Activated CD4-positive, alpha-beta T cell treated with anti-CD3 and anti-CD28 coated beads for 36 hours (primary cell): ENCODE measurements around the gene RBM38. TPM values are rescaled to one million over a fixed set of nuclear protein-coding genes. Genes with fewer than 3 reads are reported as not detected.
A peak's percentile ranks its signal among the peaks of the same experiment; 100 is the strongest.
"Not testable (repeated sequence)": the region's sequence is repeated elsewhere in the genome, so short reads cannot be mapped to it uniquely, and the experiment has no call there.

Source experiments
- ATAC-seq: fragments of 200-7000 bp; cut with Tn5 transposase; one replicate; pipeline ENCODE4 v1.10.0; 2021; ENCODE audit warnings: mild to moderate bottlenecking, moderate library complexity
- CTCF ChIA-PET: fragments of 350-600 bp; sonication (Branson Sonifier 250); formaldehyde crosslinking; loops from one replicate; lab custom pipeline; 2021; ENCODE audit warnings: antibody characterized with exemption; lab: Charles Lee
- POLR2A ChIA-PET: fragments of 350-600 bp; sonication (Branson Sonifier 250); formaldehyde crosslinking; loops from one replicate; lab custom pipeline; 2021; ENCODE audit warnings: antibody characterized with exemption, inconsistent platforms; lab: Charles Lee
- DNase-seq: peaks from one replicate; pipeline ENCODE4 v3.0.0-alpha.2; 2020
- H3K27ac Mint-ChIP-seq: one replicate; pipeline ENCODE4 v1.8.0; 2021; ENCODE audit warnings: mixed read lengths
- H3K27me3 Mint-ChIP-seq: one replicate; pipeline ENCODE4 v1.8.0; 2021; ENCODE audit warnings: mixed read lengths
- H3K36me3 Mint-ChIP-seq: one replicate; pipeline ENCODE4 v1.8.0; 2021; ENCODE audit warnings: low read depth, mixed read lengths
- H3K4me1 Mint-ChIP-seq: one replicate; pipeline ENCODE4 v1.8.0; 2021; ENCODE audit warnings: mixed read lengths
- H3K4me3 Mint-ChIP-seq: one replicate; pipeline ENCODE4 v1.8.0; 2021; ENCODE audit warnings: mild to moderate bottlenecking, moderate library complexity, mixed read lengths
- H3K9me3 Mint-ChIP-seq: one replicate; pipeline ENCODE4 v1.8.0; 2021; ENCODE audit warnings: low read depth, mixed read lengths
- intact Hi-C, 2 experiments: fragments of 100-400 bp; cut with DNase I in 1 of 2; cut with micrococcal nuclease in 1 of 2; formaldehyde crosslinking; loops; one replicate each; pipeline versions ENCODE4 v1.14.2 to v1.15.1; 2022 to 2024; cut with DNase I, micrococcal nuclease
- total RNA-seq, 2 experiments: library from RNA; stranded (reverse); gene quantifications; one replicate each; pipeline ENCODE4 v1.2.3, GENCODE V29; 2021

The RBM38 gene
- total RNA-seq, 2 experiments from 2014 or later: 96.5 to 101 TPM

GRCh38 chr20:57429159-57429496 lies 37.9 kb downstream of the RBM38 start:
- POLR2A ChIA-PET: no interaction called here
- DNase-seq (no peak), ATAC-seq (no peak)
- peaks cover 57% of the 10 kb centered on the region for H3K4me1 Mint-ChIP-seq
- no peaks in the 10 kb centered on the region for H3K36me3 Mint-ChIP-seq
- no peak overlapping the region for H3K27ac Mint-ChIP-seq
- H3K27me3 Mint-ChIP-seq: no peaks in the 10 kb centered on the region
- intact Hi-C loops: no loop called here
- no peaks in the 10 kb centered on the region for H3K9me3 Mint-ChIP-seq
- no peak overlapping the region for H3K4me3 Mint-ChIP-seq
- CTCF ChIA-PET: interaction anchor here (0.6 to 1.3 kb wide), 5 partner anchors 15 to 529 kb away, joined by 3 to 4 read pairs (median 3); no protein-coding TSS in a partner anchor

- ATAC-seq: peak; percentile 20
- Mint-ChIP-seq H3K36me3 (no peaks in the 10 kb centered on the region), H3K27me3 (no peaks in the 10 kb centered on the region), H3K9me3 (no peaks in the 10 kb centered on the region), H3K4me1 (peaks cover 63% of the 10 kb centered on the region), H3K27ac (peak overlapping the region; percentile 5), H3K4me3 (no peak overlapping the region)
- ChIA-PET CTCF (interaction anchor here (0.6 to 1.4 kb wide), 5 partner anchors 16 to 529 kb away, joined by 3 to 5 read pairs (median 4); no protein-coding TSS in a partner anchor), POLR2A (interaction anchor here (0.7 kb wide), 1 partner anchor 291 kb away, joined by 3 read pairs; no protein-coding TSS in a partner anchor)
- DNase-seq: no peak
- intact Hi-C loops: no loop called here
These were observed 38.5 kb downstream of the RBM38 start for GRCh38 chr20:57429580-57430200.

- intact Hi-C loops: not testable (repeated sequence)
- H3K4me1 Mint-ChIP-seq: peaks cover 64% of the 10 kb centered on the region
These were observed 39.0 kb downstream of the RBM38 start for GRCh38 chr20:57430201-57430596.

GRCh38 chr20:57431539-57431835 lies 40.3 kb downstream of the RBM38 start:
- Mint-ChIP-seq H3K36me3 (no peaks in the 10 kb centered on the region), H3K9me3 (no peaks in the 10 kb centered on the region), H3K27me3 (no peaks in the 10 kb centered on the region), H3K4me1 (peaks cover 62% of the 10 kb centered on the region), H3K4me3 (no peak overlapping the region), H3K27ac (peak overlapping the region; percentile 30)
- DNase-seq: no peak
- intact Hi-C loops: no loop called here
- no peak for ATAC-seq
- ChIA-PET CTCF (interaction anchor here (0.9 to 1.0 kb wide), 2 partner anchors 9 to 12 kb away, joined by 3 read pairs; no protein-coding TSS in a partner anchor), POLR2A (no interaction called here)

More at GRCh38 chr20:57430201-57430596, 39.0 kb downstream of the RBM38 start:
- ATAC-seq, POLR2A ChIA-PET, H3K9me3 Mint-ChIP-seq, H3K36me3 Mint-ChIP-seq, H3K4me3 Mint-ChIP-seq, DNase-seq, H3K27me3 Mint-ChIP-seq: not testable (repeated sequence)
- H3K27ac Mint-ChIP-seq: peak overlapping the region; percentile 5
- CTCF ChIA-PET: interaction anchor here (1.0 to 1.4 kb wide), 3 partner anchors 16 to 65 kb away, joined by 3 to 5 read pairs (median 4); no protein-coding TSS in a partner anchor

GRCh38 chr20:57432480-57432861 lies 41.3 kb downstream of the RBM38 start:
- ChIA-PET POLR2A (interaction anchor here (1.7 kb wide), 1 partner anchor 34 kb away, joined by 5 read pairs; no protein-coding TSS in a partner anchor), CTCF (interaction anchor here (0.6 to 1.7 kb wide), 3 partner anchors 34 to 277 kb away, joined by 3 to 4 read pairs (median 3); partner anchors contain the start of gene PMEPA1)
- no peaks in the 10 kb centered on the region for H3K36me3 Mint-ChIP-seq
- peak overlapping the region; percentile 83 for H3K27ac Mint-ChIP-seq
- no peaks in the 10 kb centered on the region for H3K27me3 Mint-ChIP-seq
- intact Hi-C loops: loop anchor here (2.0 kb wide), 2 partner anchors 34 to 42 kb away; partner anchors contain the start of gene RBM38 (in 1 of the 2)
- DNase-seq: no peak
- no peak overlapping the region for H3K4me3 Mint-ChIP-seq
- peaks cover 56% of the 10 kb centered on the region for H3K4me1 Mint-ChIP-seq
- H3K9me3 Mint-ChIP-seq: no peaks in the 10 kb centered on the region
- no peak for ATAC-seq

GRCh38 chr20:57432862-57433491 lies 41.8 kb downstream of the RBM38 start:
- Mint-ChIP-seq H3K9me3 (no peaks in the 10 kb centered on the region), H3K4me1 (peaks cover 56% of the 10 kb centered on the region), H3K4me3 (no peak overlapping the region), H3K27me3 (no peaks in the 10 kb centered on the region), H3K27ac (peak overlapping the region; percentile 83), H3K36me3 (no peaks in the 10 kb centered on the region)
- DNase-seq (peak; percentile 80), ATAC-seq (peak; percentile 91)
- POLR2A ChIA-PET: interaction anchor here (0.6 to 1.7 kb wide), 2 partner anchors 34 to 84 kb away, joined by 3 to 5 read pairs; no protein-coding TSS in a partner anchor
- CTCF ChIA-PET: interaction anchor here (0.6 to 1.7 kb wide), 3 partner anchors 24 to 83 kb away, joined by 3 to 4 read pairs (median 3); no protein-coding TSS in a partner anchor
- intact Hi-C loops: loop anchor here (2.0 kb wide), 2 partner anchors 34 to 42 kb away; partner anchors contain the start of gene RBM38 (in 1 of the 2)

- no peaks in the 10 kb centered on the region for H3K9me3 Mint-ChIP-seq
- DNase-seq (peak; percentile 54), ATAC-seq (peak; percentile 49)
- POLR2A ChIA-PET: interaction anchor here (1.7 kb wide), 1 partner anchor 35 kb away, joined by 5 read pairs; no protein-coding TSS in a partner anchor
- intact Hi-C loops: loop anchor here (2.0 kb wide), 2 partner anchors 35 to 43 kb away; partner anchors contain the start of gene RBM38 (in 1 of the 2)
- H3K27ac Mint-ChIP-seq: peak overlapping the region; percentile 83
- no peaks in the 10 kb centered on the region for H3K36me3 Mint-ChIP-seq
- no peaks in the 10 kb centered on the region for H3K27me3 Mint-ChIP-seq
- no peak overlapping the region for H3K4me3 Mint-ChIP-seq
- H3K4me1 Mint-ChIP-seq: peaks cover 56% of the 10 kb centered on the region
- CTCF ChIA-PET: interaction anchor here (1.7 kb wide), 1 partner anchor 36 kb away, joined by 4 read pairs; no protein-coding TSS in a partner anchor
These were observed 42.6 kb downstream of the RBM38 start for GRCh38 chr20:57433657-57434389.

- CTCF ChIA-PET: interaction anchor here (1.5 to 1.7 kb wide), 2 partner anchors 36 to 61 kb away, joined by 4 to 6 read pairs; no protein-coding TSS in a partner anchor
- ATAC-seq (no peak), DNase-seq (peak; percentile 43)
- Mint-ChIP-seq H3K4me3 (no peak overlapping the region), H3K36me3 (no peaks in the 10 kb centered on the region), H3K27ac (peak overlapping the region; percentile 83), H3K4me1 (peaks cover 56% of the 10 kb centered on the region), H3K9me3 (no peaks in the 10 kb centered on the region), H3K27me3 (no peaks in the 10 kb centered on the region)
- intact Hi-C loops: no loop called here
- POLR2A ChIA-PET: no interaction called here
These were observed 43.1 kb downstream of the RBM38 start for GRCh38 chr20:57434390-57434700.

- DNase-seq (no peak), ATAC-seq (no peak)
- ChIA-PET CTCF (interaction anchor here (1.0 to 1.5 kb wide), 3 partner anchors 12 to 61 kb away, joined by 3 to 6 read pairs (median 3); no protein-coding TSS in a partner anchor), POLR2A (interaction anchor here (0.9 kb wide), 1 partner anchor 21 kb away, joined by 3 read pairs; no protein-coding TSS in a partner anchor)
- intact Hi-C loops: no loop called here
- H3K27ac Mint-ChIP-seq: no peak overlapping the region
- H3K27me3 Mint-ChIP-seq: no peaks in the 10 kb centered on the region
- no peak overlapping the region for H3K4me3 Mint-ChIP-seq
- H3K36me3 Mint-ChIP-seq: no peaks in the 10 kb centered on the region
- peaks cover 51% of the 10 kb centered on the region for H3K4me1 Mint-ChIP-seq
- H3K9me3 Mint-ChIP-seq: no peaks in the 10 kb centered on the region
These were observed 43.9 kb downstream of the RBM38 start for GRCh38 chr20:57435105-57435497.

- Mint-ChIP-seq H3K27ac (no peak overlapping the region), H3K4me3 (no peak overlapping the region), H3K27me3 (no peaks in the 10 kb centered on the region), H3K36me3 (no peaks in the 10 kb centered on the region), H3K4me1 (peaks cover 51% of the 10 kb centered on the region), H3K9me3 (no peaks in the 10 kb centered on the region)
- peak; percentile 10 for ATAC-seq
- POLR2A ChIA-PET: interaction anchor here (0.7 to 0.9 kb wide), 2 partner anchors 22 to 37 kb away, joined by 3 read pairs; no protein-coding TSS in a partner anchor
- DNase-seq: peak; percentile 57
- intact Hi-C loops: no loop called here
- CTCF ChIA-PET: interaction anchor here (0.8 to 1.5 kb wide), 4 partner anchors 12 to 60 kb away, joined by 3 to 6 read pairs (median 3); no protein-coding TSS in a partner anchor
These were observed 44.5 kb downstream of the RBM38 start for GRCh38 chr20:57435498-57436222.
